GM18909 (cell line): Measurements from ENCODE around the gene IRF2BP2.

Experiments used
- ATAC-seq: cut with Tn5 transposase; IDR thresholded peaks from one replicate; pipeline ENCODE4 v1.9.1; 2021; ENCODE audit warnings: mild to moderate bottlenecking; ENCODE audit not compliant: unreplicated experiment, poor library complexity

IRF2BP2 gene

DNA sequence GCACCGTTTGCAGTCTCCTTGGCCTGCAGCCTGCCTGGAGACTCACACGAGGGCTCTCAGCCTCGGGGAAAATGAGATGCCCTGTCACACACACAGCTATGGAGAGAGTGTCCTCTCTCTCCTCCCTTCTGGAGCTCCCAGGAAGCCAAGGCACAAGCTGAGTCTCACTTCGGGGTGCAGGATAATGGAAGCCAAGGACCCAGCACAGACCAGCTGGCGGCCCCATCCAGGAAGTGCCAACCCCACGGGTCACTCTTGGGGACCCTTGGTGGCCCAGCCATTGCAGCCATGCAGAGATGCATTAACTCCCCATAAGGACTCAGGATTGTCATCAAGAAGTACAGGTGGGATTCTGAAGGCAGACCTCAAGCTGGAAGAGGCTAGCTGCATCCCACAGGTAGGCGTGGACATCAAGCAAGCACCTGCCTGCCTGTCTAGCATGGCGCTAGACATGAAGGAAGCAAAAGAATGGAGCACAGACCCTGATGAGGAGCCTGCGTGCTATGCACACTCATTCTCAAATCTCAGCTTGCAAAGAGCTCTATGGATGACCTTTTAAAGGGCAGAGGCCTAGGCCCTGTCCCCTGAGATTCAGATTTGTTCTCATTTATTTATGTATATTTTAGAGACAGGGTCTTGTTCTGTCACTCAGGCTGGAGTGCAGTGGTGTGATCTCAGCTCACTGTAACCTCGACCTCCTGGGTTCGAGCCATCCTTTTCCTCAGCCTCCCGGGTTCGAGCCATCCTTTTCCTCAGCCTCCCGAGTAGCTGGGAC lies 49.9 kb downstream of the IRF2BP2 start:
- no peak for ATAC-seq

DNA sequence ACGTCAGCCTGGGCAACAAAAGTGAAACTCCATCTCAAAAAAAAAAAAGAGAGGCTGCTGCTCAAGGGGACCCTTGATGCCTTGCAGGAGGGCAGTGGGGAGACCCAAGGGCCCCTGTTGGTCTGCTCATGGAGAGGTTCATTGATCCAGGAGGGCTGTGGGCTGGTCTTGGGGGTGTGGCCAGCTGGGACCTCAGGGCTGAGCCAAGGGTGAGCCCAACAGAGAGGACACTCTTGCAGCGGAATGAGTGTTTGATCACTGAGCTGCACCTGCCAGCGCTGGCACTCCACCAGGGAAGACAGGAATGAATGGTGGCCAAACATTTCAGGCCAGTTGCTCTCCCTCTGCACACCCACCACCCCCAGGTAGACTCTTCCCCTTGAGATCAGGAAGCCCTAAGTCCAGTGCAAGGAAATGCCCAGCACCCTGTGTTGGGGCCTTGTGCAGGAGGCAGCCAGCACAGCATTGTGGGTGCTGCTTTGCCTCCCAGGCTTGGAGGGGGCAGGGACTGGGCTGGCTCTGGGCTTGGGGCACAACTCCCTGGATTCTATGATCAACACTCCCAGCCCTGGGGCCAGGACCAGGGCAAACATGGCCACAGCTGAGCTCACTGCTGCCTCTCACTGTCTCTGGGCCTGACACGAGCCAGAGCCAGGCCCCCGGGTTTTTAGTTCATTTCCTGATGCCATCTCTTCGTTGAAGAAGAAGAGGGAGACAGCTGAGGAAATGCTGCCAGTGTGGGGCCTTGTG lies 50.7 kb downstream of the IRF2BP2 start:
- ATAC-seq = no peak

DNA sequence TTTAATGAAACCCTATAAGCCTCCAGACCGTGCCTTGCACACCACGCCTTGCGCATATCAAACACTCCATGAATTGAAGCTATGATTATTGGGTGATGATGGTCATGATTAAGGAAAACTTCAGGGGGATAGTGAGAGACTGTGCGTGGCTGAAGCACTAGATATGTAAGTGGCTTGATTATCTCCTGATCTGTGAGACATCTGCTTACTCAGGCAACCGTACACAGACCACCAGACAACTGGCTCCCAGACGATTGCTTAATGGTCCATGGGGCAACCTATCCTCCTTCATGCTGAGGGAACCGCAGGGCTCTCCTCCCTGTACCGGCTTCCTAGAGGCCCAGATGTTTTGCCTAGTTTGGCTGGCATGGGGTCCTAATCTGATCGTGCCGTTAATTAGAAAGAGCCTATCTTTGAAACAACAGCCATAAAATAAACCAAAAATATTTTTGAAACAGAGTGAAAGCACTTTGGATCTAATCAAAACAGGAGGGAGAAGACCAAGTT lies 51.6 kb downstream of the IRF2BP2 start:
- ATAC-seq = no peak

DNA sequence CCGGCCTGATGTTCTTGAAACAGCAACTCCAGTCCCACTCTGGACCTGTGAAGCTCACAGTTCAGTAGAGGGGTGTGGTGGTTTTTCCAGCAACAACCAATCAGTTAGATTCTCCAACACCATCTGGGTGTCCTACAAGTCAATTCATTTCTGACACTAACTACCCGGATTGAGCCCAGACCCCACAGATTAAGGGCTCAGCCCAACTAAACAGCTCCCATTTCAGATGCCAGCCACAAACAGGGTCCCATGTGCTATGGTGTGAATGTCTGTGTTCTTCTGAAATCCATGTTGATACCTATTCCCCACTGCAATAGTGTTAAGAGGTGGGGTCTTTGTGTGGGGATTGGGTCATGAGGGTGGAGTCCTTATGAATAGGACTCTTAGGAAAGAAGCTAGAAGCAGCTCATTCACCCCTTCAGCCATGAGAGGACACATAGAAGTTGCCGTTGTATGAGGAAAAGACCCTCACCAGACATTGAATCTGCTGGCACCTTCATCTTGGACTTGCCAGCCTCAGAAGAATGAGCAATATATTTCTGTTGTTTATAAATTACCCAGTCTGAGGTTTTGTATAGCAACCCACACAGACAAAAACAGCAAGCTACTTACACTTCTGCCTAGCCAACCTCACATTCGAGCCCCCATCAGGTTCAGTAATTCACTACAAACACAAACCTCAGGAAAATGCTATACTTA lies 53.6 kb downstream of the IRF2BP2 start:
- no peak for ATAC-seq

DNA sequence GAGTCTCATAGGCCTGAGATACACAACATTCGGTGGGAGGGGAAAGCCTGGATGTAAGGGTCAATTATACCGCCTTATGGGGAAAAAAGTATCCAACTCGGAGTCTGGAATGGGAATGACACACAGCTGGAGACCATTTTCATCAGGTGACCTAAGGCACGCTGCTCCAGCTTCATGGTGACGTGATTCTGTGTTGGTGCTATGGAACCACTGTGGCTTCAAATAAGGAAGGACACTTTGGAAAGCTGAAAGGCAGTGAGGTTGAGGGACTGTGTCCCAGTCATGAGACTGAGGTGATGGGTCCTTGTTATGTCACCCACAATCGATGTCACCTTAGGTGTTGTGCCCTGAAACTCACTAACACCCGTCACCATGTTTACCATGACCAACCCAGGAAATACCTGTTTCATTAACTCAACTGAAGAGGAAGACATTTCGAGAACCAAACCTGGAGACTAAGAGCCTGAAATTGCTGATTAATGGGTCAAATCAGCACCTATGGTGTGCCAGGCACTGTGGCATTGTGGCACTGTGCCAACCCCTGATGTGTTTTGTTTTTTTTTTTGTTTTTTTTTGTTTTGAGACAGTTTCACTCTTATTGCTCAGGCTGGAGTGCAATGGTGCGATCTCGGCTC lies 54.5 kb downstream of the IRF2BP2 start:
- ATAC-seq = no peak

DNA sequence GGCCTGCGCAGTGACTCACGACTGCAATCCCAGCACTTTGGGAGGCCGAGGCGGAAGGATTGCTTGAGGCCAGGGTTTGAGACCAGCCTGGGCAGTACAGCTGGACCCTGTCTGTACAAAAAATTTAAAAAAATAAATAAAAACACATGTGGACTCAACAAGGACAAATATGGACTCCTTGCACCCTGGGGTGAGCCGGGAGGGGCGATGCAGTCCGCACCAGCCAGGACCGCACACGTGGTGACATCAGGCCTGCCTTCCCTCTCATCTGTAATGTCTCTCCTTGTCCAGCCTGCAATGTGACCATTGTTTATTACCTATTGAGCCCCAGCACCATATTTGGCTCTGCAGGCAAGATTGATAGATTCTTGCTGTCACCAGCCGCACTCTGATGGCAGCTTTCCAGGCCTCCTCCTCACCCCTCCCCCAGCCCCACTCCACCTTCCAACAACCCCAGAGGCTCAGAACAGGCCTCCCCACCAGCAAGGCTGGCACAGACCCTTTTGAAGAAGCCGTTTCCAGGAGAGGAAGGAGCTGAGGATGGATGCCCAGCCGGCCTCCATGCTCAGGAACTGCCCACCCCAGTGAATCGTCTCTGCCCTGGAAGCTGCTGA lies 55.2 kb downstream of the IRF2BP2 start:
- ATAC-seq = no peak
